Mesodermal cell (in vitro differentiated cells): Measurements from ENCODE around the gene GPSM1.
A peak's percentile ranks its signal among the peaks of the same experiment; 100 is the strongest.

ENCODE experiments used
- H3K27ac ChIP-seq: 2 replicates; pipeline ENCODE4 v1.7.0; 2013; ENCODE audit warnings: mild to moderate bottlenecking, low read depth, low read length, moderate library complexity; ENCODE audit not compliant: severe bottlenecking
- H3K36me3 ChIP-seq: 2 replicates; pipeline ENCODE4 v1.7.1; 2013; ENCODE audit warnings: mild to moderate bottlenecking, low read length, moderate library complexity; ENCODE audit not compliant: control insufficient read depth, insufficient read depth
- H3K4me1 ChIP-seq: one replicate; pipeline ENCODE4 v1.7.1; 2013; ENCODE audit warnings: mild to moderate bottlenecking, low read length; ENCODE audit not compliant: insufficient read depth, control insufficient read depth, poor library complexity, severe bottlenecking
- H3K4me3 ChIP-seq: 2 replicates; pipeline ENCODE4 v1.7.0; 2013; ENCODE audit warnings: low read length, control low read depth, mild to moderate bottlenecking; ENCODE audit not compliant: insufficient read depth, poor library complexity, severe bottlenecking; ENCODE audit errors: extremely low read depth
- H3K9me3 ChIP-seq: 2 replicates; pipeline ENCODE4 v1.7.1; 2013; ENCODE audit warnings: mild to moderate bottlenecking, low read length, moderate library complexity; ENCODE audit not compliant: control insufficient read depth
- WGBS, 2 experiments: methylation state at CpG; one replicate each; pipeline ENCODE4 v1.1.5; 2013; ENCODE audit warnings: missing lambda C conversion rate in 2 of 2; ENCODE audit not compliant: insufficient coverage in 2 of 2; 5-methylcytosine and 5-hydroxymethylcytosine counted together

GPSM1 gene

GRCh38 chr9:136328622-136329041 is 1.3 kb downstream of the GPSM1 start:
- H3K4me3 ChIP-seq, result peak overlapping the region; percentile 54
- H3K27ac ChIP-seq, result peak overlapping the region; percentile 41
- WGBS, 2 experiments, result 58 to 68% methylated on average over 15 of the region's 15 CpGs
- H3K4me1 ChIP-seq, result peaks cover 35% of the 10 kb centered on the region
- no peaks in the 10 kb centered on the region for H3K9me3 ChIP-seq
- peaks cover 20% of the 10 kb centered on the region for H3K36me3 ChIP-seq

- peak overlapping the region; percentile 54 for H3K4me3 ChIP-seq
- no peaks in the 10 kb centered on the region for H3K9me3 ChIP-seq
- H3K27ac ChIP-seq, result peak overlapping the region; percentile 41
- WGBS, 2 experiments, result 91 to 92% methylated on average over 18 of the region's 19 CpGs
- peaks cover 23% of the 10 kb centered on the region for H3K36me3 ChIP-seq
- H3K4me1 ChIP-seq, result peaks cover 35% of the 10 kb centered on the region
These were observed 1.9 kb downstream of the GPSM1 start for GRCh38 chr9:136329211-136329627.

GRCh38 chr9:136329636-136330405 is 2.5 kb downstream of the GPSM1 start:
- no peak overlapping the region for H3K27ac ChIP-seq
- WGBS, 2 experiments, result 96 to 98% methylated on average over 19 to 22 of the region's 23 CpGs
- peaks cover 29% of the 10 kb centered on the region for H3K36me3 ChIP-seq

GRCh38 chr9:136330406-136330990 is 3.2 kb downstream of the GPSM1 start:
- Histone ChIP-seq H3K4me3 (no peak overlapping the region), H3K36me3 (peaks cover 31% of the 10 kb centered on the region), H3K9me3 (no peaks in the 10 kb centered on the region), H3K4me1 (peaks cover 33% of the 10 kb centered on the region), H3K27ac (no peak overlapping the region)
- WGBS, 2 experiments, result 89 to 91% methylated on average over 12 to 13 of the region's 14 CpGs

More at GRCh38 chr9:136329636-136330405, 2.5 kb downstream of the GPSM1 start:
- Histone ChIP-seq H3K4me1 (peaks cover 35% of the 10 kb centered on the region), H3K4me3 (no peak overlapping the region), H3K9me3 (no peaks in the 10 kb centered on the region)

GRCh38 chr9:136331030-136331429 is 3.7 kb downstream of the GPSM1 start:
- Histone ChIP-seq H3K4me3 (no peak overlapping the region), H3K27ac (no peak overlapping the region), H3K9me3 (no peaks in the 10 kb centered on the region), H3K36me3 (peaks cover 31% of the 10 kb centered on the region), H3K4me1 (peaks cover 33% of the 10 kb centered on the region)
- 98 to 99% methylated on average over 8 to 15 of the region's 15 CpGs for WGBS, 2 experiments

GRCh38 chr9:136331556-136332481 is 4.5 kb downstream of the GPSM1 start:
- WGBS, 2 experiments, result 92 to 93% methylated on average over 31 to 42 of the region's 46 CpGs
- H3K36me3 ChIP-seq, result peaks cover 38% of the 10 kb centered on the region
- no peak overlapping the region for H3K4me3 ChIP-seq
- peaks cover 25% of the 10 kb centered on the region for H3K4me1 ChIP-seq
- H3K9me3 ChIP-seq, result no peaks in the 10 kb centered on the region
- H3K27ac ChIP-seq, result no peak overlapping the region

GRCh38 chr9:136332482-136332983 is 5.2 kb downstream of the GPSM1 start:
- H3K4me1 ChIP-seq, result peaks cover 21% of the 10 kb centered on the region
- peaks cover 45% of the 10 kb centered on the region for H3K36me3 ChIP-seq
- H3K4me3 ChIP-seq, result no peak overlapping the region
- no peaks in the 10 kb centered on the region for H3K9me3 ChIP-seq
- no peak overlapping the region for H3K27ac ChIP-seq
- WGBS, 2 experiments, result 91 to 93% methylated on average over 7 to 9 of the region's 11 CpGs

GRCh38 chr9:136333045-136333444 is 5.7 kb downstream of the GPSM1 start:
- WGBS, 2 experiments, result 91 to 98% methylated on average over 7 to 12 of the region's 12 CpGs
- Histone ChIP-seq H3K4me3 (no peak overlapping the region), H3K36me3 (peaks cover 49% of the 10 kb centered on the region), H3K4me1 (peaks cover 21% of the 10 kb centered on the region), H3K27ac (no peak overlapping the region), H3K9me3 (no peaks in the 10 kb centered on the region)

GRCh38 chr9:136333486-136333885 is 6.1 kb downstream of the GPSM1 start:
- H3K4me3 ChIP-seq, result no peak overlapping the region
- WGBS, 2 experiments, result 97% methylated on average over 9 to 14 of the region's 17 CpGs
- no peaks in the 10 kb centered on the region for H3K9me3 ChIP-seq
- peaks cover 52% of the 10 kb centered on the region for H3K36me3 ChIP-seq
- no peak overlapping the region for H3K27ac ChIP-seq
- H3K4me1 ChIP-seq, result peaks cover 17% of the 10 kb centered on the region

GRCh38 chr9:136334541-136334940 is 7.2 kb downstream of the GPSM1 start:
- Histone ChIP-seq H3K27ac (no peak overlapping the region), H3K9me3 (no peaks in the 10 kb centered on the region), H3K4me3 (no peak overlapping the region), H3K36me3 (peaks cover 55% of the 10 kb centered on the region), H3K4me1 (peaks cover 8% of the 10 kb centered on the region)
- 96 to 98% methylated on average over 18 to 21 of the region's 21 CpGs for WGBS, 2 experiments
